GM13977 (cell line): ENCODE measurements around the gene CD8B2.

ENCODE experiments used
- DNase-seq: peaks from one replicate; pipeline ENCODE4 v3.0.0; 2012; ENCODE audit warnings: low spot score
- in situ Hi-C: fragments of 300-500 bp; cut with MboI; formaldehyde crosslinking; loops from one replicate; pipeline ENCODE4 v1.12.0; 2022; ENCODE audit warnings: low sequenced_read_pairs, low pct_unique_long_range_greater_than_20kb, mixed read lengths, inconsistent platforms; ENCODE audit not compliant: unreplicated experiment
- TF ChIP-seq, protein P1 (sequence below): IDR thresholded peaks from 2 replicates; pipeline ENCODE4 v1.5.1; 2012; ENCODE audit warnings: mild to moderate bottlenecking, control low read depth; ENCODE audit not compliant: insufficient read depth; ENCODE audit errors: extremely low read depth, missing control alignments

The CD8B2 gene

DNA sequence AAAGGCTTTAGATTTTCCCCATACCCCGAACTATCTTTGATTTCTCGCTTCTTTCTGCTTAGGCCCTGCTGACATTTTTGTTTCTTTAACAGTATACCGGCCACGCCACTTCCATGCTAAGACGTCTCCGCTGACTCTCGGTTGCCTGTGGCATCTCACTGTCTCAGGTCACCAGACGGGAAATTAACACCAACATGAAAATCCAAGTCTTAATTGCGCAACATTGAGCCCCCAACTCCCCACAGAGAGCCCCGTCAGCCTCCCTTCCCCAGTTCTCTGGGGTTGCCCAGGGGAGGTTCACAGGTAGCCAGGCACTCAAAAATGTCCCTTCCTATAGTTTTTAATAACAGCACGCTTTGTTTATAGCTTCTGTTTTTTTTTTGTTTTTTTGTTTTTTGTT lies 30.2 kb downstream of the CD8B2 start:
- in situ Hi-C loops: no loop called here
- DNase-seq: no peak
- TF ChIP-seq, protein P1, sequence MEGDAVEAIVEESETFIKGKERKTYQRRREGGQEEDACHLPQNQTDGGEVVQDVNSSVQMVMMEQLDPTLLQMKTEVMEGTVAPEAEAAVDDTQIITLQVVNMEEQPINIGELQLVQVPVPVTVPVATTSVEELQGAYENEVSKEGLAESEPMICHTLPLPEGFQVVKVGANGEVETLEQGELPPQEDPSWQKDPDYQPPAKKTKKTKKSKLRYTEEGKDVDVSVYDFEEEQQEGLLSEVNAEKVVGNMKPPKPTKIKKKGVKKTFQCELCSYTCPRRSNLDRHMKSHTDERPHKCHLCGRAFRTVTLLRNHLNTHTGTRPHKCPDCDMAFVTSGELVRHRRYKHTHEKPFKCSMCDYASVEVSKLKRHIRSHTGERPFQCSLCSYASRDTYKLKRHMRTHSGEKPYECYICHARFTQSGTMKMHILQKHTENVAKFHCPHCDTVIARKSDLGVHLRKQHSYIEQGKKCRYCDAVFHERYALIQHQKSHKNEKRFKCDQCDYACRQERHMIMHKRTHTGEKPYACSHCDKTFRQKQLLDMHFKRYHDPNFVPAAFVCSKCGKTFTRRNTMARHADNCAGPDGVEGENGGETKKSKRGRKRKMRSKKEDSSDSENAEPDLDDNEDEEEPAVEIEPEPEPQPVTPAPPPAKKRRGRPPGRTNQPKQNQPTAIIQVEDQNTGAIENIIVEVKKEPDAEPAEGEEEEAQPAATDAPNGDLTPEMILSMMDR: no peak

DNA sequence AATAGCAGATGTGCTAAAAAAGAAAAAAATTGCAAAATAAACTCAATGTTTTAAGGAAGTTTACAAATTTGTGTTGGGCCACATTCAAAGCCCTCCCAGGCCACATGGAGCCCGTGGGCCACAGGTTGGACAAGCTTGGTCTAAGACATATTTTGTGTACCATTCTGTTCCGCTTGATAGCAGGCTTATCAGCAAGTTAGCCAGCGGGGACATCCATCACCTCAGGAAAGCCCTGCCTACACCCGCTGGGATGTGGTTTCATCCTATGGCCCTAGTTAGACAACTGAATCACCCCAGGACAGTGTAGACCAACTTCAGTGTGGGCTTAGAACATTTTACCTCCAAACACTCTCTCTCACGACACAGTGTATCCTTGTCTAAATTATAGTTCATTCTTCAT lies 32.6 kb downstream of the CD8B2 start:
- in situ Hi-C loops: no loop called here
- no peak for DNase-seq

GRCh38 chr2:106521016-106521415 lies 33.9 kb downstream of the CD8B2 start:
- DNase-seq: no peak
- TF ChIP-seq, protein P1: no peak
- in situ Hi-C loops: no loop called here

More for the DNA sequence above, 32.6 kb downstream of the CD8B2 start:
- TF ChIP-seq, protein P1: no peak

- in situ Hi-C loops: no loop called here
- DNase-seq: no peak
- TF ChIP-seq, protein P1: no peak
Measured at GRCh38 chr2:106523976-106524665, 37.0 kb downstream of the CD8B2 start.

- DNase-seq: no peak
- in situ Hi-C loops: loop anchor here (25.0 kb wide), 2 partner anchors 419 to 1169 kb away; no protein-coding TSS in a partner anchor
- TF ChIP-seq, protein P1: no peak
Measured at GRCh38 chr2:106530866-106531265, 43.7 kb downstream of the CD8B2 start.

- TF ChIP-seq, protein P1: no peak
- no peak for DNase-seq
- in situ Hi-C loops: loop anchor here (25.0 kb wide), 2 partner anchors 419 to 1169 kb away; no protein-coding TSS in a partner anchor
Measured at GRCh38 chr2:106531676-106532214, 44.6 kb downstream of the CD8B2 start.
